GM21619 (cell line): Measurements from ENCODE around the gene SIX4.

Experiments used
- ATAC-seq: cut with Tn5 transposase; IDR thresholded peaks from one replicate; pipeline ENCODE4 v1.9.1; 2021; ENCODE audit not compliant: unreplicated experiment

SIX4 gene

DNA sequence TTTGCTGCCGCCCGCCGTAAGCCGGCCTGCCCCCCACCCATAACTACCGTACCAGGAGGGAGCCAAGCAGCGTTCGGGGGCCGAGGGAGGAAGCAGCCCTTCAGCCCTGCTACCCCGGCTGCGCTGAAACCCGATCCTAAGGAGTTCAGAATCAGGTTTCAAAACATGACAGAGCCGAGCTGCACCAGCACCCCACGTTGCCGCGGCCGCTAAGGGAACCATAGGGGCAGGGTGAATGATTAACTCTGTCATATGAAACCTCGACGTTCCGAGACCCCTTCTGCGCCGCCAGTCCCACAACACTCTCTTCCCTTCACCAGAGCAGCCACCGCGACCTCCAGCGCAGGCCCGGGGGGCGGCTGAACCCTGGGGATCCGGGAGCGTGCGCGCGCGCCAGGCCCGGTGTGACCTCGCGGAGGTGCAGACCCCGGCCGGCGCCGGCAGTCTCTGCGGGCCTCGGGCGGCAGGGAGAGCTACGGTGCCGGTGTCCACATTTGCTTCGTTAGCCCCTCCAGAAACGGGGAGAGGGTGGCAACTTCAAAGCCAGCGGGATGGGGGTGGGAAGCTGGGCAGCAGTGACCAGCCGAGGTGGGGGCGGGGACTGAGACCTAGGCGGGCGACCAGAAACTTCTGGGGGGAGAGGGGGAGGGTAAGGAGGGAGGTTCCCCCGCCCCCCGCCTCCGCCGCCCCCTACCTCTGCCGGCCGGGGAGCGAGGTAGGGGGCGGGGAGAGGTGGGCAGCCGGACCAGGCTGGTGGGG, 1.6 kb downstream of the SIX4 start:
- ATAC-seq, result peak; percentile 46

DNA sequence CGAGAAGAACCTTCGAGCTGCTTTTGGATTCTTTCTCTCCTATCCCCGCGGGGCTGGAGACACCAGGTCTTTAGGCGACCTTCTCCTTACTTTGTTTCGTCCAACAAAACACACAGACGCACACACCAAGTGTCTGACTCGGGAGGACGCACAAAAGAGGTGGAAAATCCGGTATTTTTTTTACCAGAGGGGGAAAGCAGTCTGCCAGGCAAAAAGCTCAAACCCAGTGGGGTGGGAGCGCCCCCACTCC, 2.1 kb downstream of the SIX4 start:
- no peak for ATAC-seq

DNA sequence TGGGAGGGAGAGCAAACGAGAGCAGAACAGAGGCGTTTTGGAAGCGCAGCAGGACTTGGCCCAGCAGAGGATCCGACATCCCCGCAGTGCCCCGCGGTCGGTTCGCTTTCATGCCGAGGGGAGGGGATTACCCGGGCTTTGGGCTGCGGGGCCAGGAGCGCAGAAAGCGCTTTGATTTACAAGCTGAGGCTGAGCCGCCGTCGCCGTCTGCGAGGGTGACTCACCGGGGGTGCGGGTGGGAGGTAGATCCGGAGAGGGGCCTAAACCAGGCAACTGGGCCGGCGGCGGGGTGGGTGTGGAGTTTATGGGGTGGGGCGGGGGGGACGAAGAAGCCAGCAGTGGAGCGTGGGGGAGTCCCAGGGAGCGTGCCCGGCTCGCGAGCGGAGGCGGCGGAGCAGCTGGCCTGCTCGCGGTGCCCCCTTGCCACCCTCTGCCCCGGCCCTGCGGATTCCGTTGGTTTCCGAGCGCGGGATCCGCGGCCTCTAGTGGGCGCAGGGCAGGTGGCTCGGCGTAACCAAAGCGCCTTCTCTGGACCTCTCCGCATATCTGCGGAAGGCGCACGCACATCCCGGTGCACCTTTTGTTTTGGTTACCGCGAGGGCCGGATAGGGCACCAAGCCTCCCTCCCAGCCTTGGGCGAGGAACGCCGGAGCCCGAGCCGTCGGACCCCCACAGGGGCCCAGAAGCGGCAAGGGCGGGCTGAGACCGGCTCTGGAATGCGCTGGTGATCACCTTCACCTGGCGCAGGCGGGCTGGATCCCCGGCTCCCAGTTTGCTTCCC, 2.6 kb downstream of the SIX4 start:
- ATAC-seq, result no peak

DNA sequence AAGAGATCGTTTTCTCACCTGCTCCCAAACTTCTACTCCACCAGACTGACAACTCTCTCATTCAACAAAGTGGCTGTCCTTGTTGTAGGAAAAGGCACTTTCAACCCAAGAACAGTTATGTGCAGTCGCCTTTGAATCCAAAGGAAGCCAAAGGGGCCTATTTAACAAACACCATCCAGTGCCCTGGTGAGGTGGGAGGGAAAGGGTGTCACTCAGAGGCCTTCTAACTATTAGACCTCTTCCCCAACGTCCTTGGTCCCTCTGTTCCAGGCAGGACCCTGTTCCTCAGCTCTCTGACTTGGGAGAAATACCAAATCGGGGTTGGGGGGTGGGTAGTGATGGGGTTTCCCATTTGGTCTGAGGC, 3.2 kb downstream of the SIX4 start:
- no peak for ATAC-seq

GRCh38 chr14:60720391-60720790, 3.8 kb downstream of the SIX4 start:
- ATAC-seq, result no peak

- ATAC-seq, result no peak
These were observed 10.6 kb downstream of the SIX4 start for GRCh38 chr14:60713513-60713912.

DNA sequence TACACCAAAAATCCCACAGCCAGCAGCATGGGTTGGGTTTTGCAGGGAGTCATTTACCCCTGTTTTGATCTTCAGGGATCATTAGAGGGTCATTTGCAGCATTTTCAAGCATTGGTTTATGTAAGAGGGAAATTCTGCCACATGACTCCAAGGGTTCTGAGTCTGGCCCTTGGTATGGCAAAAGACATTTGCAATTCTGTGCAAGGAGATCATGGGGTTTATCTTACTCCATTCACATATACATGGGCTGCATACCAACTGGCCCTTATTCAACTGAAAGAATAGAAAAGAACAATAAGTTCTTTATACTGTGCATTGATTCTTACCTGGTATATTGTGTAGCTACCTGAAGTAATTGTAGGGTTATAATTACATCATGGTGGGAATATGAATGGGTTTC, 13.7 kb downstream of the SIX4 start:
- no peak for ATAC-seq

- ATAC-seq, result no peak
These were observed 16.3 kb downstream of the SIX4 start for GRCh38 chr14:60707858-60708257.

- ATAC-seq, result no peak
These were observed 19.1 kb downstream of the SIX4 start for GRCh38 chr14:60705100-60705499.

DNA sequence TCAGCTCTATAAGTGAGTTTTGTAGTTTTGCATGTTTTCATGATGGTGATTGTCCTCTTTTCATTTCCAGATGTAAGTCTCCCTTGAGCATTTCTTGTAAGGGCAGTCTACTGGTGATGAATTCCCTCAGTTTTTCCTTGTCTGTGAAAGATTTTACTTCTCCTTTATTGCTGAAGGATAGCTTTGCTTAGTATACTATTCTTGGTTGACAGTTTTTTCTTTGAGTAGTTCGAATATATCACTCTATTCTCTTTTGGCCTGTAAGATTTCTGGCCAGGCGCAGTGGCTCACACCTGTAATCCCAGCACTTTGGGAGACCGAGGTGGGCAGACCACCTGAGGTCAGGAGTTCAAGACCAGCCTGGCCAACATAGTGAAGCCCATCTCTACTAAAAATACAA, 23.6 kb downstream of the SIX4 start:
- ATAC-seq, result no peak

DNA sequence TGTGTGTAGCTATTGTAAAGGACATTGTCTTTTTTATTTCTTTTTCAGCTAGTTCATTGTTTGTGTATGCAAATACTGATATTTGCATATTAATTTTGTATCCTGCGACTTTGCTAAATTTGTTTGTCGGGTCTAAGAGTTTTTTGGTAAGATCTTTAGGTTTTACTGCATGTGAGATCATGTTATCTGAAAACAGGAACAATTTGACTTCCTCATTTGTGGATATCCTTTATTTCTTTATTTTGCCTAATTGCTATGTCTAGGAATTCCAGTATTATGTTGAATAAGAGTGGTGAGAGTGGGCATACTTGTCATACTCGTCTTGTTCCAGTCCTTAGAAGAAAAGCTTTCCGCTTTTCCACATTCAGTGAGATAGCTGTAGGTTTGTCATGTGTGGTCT, 28.8 kb downstream of the SIX4 start:
- ATAC-seq, result no peak

DNA sequence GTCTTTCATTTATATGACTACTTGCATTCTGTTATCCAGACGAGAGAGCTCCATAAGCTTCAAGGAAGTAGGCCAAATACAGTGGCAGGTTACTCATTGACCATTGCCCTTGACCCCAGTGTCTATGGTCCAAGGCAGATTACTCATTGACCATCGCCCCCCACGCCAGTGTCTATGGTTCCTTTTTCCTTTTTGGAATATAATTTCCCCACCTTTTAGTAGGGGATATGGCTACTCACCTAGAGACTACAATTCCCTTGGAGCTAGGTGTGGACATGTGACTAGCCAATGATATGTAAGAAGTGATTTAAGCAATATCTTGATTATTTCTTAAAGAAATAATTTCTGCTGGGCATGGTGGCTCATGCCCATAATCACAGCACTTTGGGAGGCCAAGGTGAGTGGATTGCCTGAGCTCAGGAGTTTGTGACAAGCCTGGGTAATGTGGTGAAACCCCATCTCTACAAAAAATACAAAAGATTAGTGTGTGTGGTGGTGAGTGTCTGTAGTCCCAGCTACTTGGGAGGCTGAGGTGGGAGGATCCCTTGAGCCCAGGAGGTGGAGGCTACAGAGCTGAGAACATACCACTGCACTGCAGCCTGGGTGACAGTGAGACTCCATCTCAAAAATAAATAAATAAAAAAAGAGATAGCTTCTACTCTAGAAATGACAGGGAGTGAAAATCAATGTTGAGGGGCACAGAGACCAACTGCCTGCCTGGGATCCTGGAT, 32.6 kb downstream of the SIX4 start:
- ATAC-seq, result no peak

DNA sequence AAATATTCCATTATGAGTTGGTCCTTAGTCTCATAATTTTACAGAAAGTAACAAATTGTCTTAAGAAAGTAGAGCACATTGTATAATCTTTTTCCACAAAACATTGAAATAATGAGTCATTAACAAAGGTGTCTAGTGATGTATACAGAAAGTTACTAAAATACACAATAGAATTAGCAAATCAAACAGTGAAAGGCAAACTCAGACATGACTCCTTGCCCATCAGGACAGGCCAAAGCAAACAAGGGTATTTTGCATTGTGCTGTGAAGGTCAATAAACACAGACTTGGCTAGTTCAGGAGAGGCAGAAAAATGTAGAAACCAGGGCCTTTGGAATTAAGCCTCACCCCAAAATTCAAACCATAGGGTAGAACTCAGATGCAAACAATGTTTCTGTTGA, 37.3 kb downstream of the SIX4 start:
- ATAC-seq, result no peak

GRCh38 chr14:60684203-60684602, 39.9 kb downstream of the SIX4 start:
- no peak for ATAC-seq

DNA sequence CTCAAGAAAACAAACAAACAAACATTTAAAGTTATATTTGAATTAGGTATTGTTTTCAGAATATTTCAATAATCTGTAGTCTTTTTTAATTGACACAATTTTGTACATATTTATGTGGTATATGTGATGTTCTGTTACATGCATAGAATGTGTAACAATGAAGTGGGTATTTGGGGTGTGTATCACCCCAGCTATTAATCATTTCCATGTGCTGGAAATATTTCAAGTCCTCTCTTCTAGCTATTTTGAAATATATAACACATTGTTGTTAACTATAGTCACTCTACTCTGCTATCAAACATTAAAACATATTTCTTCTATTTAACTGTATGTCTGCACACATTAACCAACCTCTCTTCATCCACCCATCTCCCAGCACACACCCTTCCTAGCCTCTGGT, 42.9 kb downstream of the SIX4 start:
- ATAC-seq, result no peak

- ATAC-seq, result no peak
These were observed 43.6 kb downstream of the SIX4 start for GRCh38 chr14:60680511-60680910.

DNA sequence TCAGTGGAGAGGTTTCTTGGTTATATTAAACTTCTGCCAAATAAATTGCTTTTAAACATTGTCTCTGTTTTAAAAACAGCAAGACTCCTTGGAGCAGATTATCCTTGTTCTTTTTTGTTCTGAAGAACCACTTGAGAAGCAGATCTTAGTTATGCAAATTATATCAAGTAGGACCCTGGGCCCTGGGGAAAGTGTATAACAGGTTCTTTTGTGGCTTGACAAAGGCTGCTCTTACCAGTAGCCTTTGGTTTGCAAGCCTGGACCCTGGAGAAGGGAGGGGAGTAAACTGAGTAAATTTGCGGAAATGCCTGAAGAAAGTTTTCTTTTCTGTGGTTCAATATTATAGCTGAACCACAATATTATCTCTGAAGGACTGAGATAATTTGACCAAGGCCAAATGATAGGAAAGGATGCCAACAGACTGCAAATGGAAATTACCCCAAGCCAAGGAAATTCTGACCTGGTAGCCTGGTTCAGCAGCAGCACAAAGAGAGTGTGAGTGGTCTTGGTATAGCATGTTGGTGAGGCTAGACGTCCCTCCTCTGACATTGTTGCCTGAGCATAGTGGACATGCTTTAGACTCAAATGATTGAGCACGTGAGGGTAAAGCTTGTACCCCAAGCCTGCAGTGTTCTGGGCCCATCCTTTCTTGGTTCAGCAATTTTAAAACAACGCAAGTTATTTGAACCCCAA, 44.4 kb downstream of the SIX4 start:
- ATAC-seq, result no peak

DNA sequence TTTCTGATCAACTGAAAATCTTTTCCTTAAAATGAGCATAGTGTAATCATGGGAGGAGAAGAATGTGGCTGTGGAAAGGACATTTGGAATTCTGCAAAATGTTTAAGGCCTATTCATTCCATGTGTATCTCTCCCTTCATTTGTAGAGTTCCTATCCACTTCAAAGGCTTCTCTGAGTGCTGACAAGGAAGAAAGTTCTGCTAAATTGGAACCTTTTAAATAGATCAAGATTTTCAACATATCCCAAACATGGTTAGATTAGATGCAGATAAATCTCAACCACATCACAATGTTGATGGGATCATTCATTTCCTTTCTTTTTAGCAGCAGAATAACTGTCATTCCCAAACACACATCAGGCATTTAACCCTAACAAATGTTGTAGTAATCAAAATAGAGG, 46.5 kb downstream of the SIX4 start:
- ATAC-seq, result no peak

- no peak for ATAC-seq
These were observed 53.2 kb downstream of the SIX4 start for GRCh38 chr14:60670989-60671388.

DNA sequence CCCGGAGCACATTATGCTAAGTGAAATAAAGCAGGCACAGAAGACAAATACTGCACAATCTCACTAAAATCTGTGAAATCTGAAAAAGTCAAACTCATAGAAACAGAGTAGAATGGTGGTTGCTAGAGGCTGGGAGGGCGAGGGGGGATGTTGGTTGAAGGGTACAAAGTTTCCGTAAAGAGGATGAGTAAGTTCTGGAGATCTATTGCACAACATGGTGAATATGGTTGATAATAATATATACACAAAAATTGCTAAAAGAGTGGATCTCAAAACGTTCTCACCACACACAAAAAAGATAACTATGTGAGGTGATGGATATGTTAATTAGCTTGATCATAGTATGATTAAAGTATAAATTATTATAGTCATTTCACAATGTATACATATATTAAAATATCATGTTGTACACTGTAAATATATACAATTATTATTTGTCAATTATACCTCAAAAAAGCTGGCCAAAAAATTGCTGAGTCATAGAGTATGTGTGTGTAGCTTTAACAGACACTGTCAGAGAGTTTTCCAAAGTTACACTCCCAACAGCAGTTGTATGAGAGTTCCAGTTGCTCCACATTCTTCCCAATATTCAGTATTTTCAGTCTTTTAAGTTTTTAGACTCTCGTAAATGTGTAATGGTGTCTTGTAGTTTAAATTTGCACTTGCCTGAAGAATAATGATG, 55.6 kb downstream of the SIX4 start:
- ATAC-seq, result no peak

DNA sequence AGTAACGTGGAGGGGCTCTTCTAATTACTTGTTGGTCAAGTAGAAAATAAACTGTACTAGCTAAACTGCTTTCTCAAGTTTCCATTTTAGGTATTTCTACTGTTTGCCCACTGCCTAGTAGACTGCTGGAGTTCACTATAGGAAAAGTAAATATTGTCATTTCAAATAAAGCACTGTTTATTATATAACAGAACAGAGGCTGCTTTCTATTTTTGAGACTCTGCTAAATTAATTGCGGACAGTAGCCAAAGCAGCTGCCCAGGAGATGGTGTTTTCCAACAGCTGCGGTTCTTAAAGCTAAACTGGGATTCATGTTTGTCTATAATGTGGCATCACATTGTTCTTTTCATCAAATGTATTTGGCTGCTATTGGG, 59.0 kb downstream of the SIX4 start:
- ATAC-seq, result no peak
